Stimulated activated CD4-positive, alpha-beta T cell treated with anti-CD3 and anti-CD28 coated beads, TNF-alpha, amount 100 ng/mL, for 4 hours (primary cell): ENCODE measurements around the gene RAB4B.
"Not testable (repeated sequence)": the region's sequence is repeated elsewhere in the genome, so short reads cannot be mapped to it uniquely, and the experiment has no call there.

Experiments
- DNase-seq, 3 experiments: peaks; one replicate each; pipeline ENCODE4 v3.0.0-alpha.2; 2020; ENCODE audit warnings: low read depth in 3 of 3

The RAB4B gene

DNA sequence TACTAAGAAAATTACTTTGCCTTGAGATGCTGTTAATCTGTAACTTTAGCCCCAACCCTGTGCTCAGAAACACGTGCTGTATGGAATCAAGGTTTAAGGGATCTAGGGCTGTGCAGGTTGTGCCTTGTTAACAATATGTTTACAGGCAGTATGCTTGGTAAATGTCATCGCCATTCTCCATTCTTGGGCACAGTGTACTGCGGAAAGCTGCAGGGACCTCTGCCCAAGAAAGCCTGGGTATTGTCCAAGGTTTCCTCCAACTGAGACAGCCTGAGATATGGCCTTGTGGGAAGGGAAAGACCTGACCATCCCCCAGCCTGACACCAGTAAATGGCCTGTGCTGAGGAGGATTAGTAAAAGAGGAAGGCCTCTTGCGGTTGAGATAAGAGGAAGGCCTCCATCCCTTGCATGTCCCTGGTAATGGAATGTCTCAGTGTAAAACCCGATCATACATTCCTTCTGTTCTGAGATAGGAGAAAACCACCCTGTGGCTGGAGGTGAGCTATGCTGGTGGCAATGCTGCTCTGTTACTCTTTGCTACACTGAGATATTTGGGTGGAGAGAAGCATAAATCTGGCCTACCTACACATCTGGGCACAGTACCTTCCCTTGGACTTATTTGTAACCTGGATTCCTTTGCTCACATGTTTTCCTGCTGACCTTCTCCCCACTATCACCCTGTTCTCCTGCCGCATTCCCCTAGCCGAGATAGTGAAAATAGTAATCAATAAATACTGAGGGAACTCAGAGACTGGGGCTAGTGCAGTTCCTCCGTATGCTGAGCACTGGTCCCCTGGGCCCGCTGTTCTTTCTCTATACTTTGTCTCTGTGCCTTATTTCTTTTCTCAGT is 44.9 kb downstream of the RAB4B start:
- DNase-seq, result not testable (repeated sequence)

DNA sequence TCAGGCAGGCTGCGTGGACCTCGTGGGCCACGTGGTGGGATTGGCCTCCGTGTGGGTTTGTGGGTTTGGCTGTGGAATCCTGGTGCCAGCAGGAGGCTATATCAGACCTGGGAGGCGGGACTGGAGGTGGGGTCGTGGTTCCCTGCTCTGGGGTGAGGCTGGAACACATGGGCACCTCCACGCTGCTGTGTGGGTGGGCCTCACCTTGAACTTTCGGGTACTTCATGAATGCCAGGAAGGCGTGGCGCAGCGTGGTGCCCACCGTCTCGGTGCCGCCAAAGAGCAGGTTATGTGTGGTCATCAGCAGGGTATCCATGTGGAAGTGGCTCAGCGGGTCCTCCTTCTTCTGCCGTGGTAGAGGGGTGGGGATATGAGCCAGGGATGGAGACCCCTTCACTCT is 46.9 kb downstream of the RAB4B start:
- not testable (repeated sequence) for DNase-seq

DNA sequence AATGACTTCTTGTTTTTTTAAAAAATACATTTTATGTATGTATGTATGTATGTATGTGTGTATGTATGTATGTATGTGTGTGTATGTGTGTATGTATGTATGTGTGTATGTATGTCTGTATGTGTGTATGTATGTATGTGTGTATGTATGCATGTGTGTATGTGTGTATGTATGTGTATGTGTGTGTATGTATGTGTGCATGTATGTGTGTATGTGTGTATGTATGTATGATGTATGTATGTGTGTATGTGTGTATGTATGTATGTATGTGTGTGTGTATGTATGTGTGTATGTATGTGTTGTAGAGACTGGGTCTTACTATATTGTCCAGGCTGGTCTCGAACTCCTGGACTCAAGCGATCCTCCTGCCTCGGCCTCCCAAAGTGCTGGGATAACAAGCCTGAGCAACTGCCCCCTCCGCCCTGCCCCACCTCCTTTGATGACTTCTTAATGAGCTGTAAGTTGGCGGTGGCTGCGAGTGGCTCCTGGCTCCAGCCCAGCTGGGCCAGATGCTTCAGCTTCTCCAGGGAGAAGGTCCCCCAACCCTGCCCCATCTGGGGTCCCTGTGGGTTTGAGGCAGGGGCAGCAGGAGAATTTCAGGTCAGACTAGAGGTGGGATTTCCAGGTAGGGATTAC is 47.5 kb downstream of the RAB4B start:
- DNase-seq, result not testable (repeated sequence)

DNA sequence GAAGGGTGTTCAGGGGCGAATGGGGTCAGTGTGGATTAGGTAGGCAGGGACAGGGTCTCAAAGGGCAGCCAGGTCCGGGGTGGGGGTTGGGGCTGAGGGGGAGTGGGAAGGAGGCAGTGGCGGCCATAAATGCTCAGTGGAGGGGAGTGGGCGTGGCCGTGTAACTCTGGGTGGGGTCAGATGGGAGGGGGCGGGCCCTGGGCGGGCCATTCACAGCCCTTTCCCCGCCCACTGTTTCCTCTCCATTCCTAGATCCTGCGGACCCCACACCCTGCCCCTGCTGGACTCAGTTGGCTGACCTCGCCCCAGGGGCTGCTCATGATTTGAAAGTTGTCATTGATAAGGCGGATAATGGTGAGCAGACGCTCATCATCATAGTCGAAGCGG is 48.3 kb downstream of the RAB4B start:
- not testable (repeated sequence) for DNase-seq

DNA sequence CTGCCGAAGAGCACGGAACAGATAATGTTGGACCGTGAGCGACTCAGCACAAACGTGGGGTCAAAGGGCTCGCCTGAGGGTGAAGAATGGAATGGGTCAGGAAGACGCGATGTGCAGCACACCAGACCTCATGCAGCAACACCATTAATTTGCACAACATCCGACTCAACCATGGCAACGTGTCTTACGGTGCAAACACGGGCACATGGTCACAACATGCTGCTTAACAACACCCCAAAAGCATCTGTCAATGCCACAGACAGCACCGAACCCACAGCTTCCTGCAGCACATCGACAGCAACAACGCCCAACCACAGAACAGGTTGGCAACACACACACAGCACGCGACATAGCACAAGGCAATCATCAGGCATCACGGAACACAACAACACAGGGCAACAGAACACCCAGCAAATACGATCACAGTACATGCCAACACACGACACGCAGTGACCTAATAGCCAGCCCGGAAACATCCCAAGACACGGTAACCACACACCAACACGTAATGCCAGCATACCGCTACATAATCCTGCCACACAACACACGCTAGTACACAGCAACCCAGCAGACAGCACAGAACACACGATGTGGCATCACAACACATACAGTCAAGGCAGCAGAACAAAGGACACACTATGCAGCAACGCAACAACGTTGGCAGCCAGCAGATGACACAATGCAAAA is 48.8 kb downstream of the RAB4B start:
- not testable (repeated sequence) for DNase-seq

DNA sequence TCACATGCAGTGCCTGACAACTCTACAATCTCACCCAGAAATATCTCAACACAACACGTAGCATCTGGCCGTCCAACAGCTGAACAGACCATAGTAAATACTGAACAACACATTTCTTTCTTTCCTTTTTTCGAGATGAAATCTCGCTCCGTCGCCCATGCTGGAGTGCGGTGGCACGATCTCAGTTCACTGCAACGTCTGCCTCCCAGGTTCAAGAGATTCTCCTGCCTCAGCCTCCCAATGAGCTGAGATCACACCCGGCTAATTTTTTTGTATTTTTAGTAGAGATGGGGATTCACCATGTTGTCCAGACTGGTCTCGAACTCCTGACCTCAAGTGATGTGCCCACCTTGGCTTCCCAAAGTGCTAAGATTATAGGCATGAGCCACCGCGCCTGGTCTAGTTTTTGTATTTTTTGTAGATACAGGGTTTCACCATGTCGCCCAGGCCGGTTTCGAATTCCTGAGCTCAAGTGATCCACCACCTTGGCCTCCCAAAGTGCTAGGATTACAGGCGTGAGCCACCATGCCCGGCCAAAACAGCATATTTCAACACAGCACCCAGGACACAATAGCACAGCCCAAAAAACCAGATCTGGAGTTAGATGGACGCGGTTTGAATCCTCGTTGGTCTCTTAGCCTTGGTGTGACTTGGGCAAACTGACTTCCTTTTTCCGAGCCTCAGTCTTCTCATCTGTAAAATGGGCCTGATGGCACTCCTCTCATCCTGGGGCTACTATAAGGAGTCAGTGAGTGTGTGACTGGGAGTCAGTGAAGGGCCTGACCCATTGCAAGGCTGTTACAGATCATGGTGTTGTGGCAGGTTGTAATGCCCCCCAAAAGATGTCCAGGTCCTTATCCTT is 49.6 kb downstream of the RAB4B start:
- no peak for DNase-seq

DNA sequence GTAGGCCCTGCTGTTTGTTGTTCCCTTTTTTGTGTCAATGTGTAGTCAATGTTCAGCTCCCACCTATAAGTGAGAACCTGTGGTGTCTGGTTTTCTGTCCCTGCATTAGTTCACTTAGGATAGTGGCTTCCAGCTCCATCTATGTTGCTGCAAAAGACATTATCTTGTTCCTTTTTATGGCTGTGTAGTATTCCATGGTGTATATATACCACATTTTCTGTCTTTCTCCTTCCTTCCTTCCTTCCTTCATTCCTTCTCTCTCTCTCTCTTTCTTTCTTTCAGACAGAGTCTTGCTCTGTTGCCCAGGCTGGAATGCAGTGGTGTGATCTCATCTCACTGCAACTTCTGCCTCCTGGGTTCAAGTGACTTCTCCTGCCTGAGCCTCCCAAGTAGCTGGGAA is 51.2 kb downstream of the RAB4B start:
- no peak for DNase-seq

DNA sequence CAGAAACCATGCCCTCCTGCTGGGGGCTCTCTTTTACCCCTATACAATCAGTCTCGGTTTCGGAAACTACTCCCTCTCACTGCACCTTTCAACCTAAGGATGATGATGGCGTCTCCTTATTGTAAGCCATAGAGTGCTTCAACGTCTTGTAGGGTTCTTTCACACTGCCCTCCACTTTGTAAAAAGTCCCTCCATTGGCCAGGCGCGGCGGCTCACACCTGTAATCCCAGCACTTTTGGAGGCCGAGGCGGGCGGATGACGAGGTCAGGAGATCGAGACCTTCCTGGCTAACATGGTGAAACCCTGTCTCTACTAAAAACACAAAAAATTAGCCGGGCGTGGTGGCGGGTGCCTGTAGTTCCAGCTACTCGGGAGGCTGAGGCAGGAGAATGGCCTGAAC is 52.7 kb downstream of the RAB4B start:
- not testable (repeated sequence) for DNase-seq

DNA sequence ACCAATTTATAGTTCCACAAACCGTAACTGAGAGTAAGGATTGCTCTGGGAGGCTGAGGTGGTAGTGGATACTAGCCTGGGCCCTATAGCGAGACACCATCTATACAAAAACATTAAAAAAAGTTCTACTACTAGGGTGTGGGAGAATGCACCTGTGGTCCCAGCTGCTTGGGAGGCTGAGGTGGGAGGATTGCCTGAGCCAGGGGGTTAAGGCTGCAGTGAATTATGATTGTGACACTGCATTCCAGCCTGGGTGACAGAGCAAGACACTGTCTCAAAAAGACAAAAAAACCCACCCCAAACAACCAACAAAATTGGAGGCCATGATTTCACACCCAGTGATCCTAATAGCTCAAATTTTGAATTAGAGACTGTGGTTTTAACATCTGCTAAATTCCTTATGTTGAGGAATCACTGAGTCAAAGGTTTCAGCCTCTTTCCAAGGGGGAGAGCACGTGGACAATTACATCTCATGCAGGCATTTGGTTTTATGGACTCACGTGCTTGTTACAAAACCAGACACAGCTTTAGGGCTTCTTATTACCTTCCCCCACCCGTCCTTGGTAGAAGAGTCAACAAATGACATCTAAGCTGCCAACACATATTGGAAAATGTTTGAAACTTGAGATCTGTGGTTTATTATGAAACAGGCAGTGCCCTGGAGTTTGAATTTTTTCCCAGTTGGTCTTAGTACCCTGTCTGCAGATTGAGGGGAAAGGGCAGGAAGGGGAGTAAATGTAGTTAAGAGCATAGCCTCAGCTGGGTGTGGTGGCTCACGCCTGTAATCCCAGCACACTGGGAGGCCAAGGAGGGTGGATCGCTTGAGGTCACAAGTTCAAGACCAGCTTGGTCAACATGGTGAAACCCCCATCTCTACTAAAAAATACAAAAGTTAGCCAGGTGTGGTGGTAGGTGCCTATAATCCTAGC is 53.7 kb downstream of the RAB4B start:
- no peak for DNase-seq

DNA sequence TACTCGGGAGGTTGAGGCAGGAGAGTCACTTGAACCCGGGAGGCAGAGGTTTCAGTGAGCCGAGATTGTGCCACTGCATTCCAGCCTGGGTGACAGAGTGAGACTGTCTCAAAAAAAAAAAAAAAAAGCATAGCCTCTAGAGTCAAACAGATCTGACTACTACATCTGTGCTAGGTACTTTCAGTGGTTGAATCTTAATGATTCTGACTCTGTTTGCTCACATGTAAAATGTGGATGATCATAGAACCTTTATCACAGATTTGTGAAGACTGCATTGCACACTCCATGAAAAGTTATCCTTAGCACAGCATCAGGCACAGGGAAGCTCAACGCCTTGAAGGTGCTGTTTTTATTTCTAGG is 54.4 kb downstream of the RAB4B start:
- DNase-seq, result not testable (repeated sequence)

DNA sequence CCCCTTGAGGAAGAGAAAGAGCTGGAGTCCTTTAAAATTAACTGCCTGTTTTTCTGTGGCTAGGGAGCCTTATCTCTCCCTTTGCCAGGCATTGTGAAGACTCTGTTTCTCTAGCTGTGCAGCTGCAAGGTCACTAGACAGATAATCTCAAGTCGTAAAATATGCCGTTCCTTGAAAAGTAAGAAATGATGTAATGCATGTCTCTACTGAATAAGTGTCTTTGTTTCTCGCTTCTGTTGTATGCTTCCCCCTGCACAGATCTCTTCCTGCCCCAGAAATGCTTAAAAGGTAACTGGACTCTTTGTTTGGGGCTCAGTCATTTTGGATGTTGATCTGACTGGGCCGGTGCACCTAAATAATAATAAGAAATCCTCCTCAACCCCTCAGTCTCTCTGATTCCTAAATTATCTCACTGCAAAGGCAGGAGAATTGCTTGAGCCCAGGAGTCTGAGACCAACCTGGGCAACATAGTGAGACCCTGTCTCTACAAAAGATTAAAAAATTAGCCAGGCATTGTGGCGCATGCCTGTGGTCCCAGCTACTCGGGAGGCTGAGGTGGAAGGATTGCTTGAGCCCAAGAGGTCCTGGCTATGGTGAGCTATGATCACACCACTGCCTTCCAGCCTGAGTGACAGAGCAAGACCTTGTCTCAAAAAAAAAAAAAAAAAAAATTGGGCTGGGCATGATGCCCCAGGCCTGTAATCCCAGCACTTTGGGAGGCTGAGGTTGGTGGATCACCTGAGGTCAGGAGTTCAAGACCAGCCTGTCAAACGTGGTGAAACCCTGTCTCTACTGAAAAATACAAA is 55.9 kb downstream of the RAB4B start:
- DNase-seq, result not testable (repeated sequence)

DNA sequence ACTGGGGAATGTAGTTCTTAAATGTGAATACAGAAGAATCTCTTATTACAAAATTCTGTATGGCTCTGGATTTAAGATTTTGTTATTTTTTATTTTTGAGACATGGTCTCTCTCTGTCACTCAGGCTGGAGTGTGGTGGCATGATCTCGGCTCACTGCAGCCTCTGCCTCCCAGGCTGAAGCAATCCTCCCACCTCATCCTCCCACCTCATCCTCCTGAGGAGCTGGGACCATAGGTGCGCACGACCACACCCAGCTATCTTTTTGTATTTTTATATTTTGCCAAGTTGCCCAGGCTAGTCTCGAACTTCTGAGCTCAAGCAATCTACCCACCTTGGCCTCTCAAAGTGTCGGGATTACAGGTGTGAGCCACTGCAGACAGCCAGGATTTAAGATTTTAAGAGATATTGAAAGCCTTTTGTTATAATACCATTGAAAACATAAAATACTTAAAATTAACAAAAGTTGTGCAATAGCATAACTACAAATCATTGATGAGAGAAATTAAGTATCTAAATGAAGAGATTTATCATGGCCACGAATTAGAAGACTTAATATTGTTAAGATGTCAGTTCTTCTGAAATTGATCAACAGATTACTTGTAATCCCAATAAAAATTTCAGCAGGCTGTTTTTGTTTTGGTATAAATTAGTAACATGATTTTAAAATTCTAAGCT is 58.8 kb downstream of the RAB4B start:
- DNase-seq, result no peak

DNA sequence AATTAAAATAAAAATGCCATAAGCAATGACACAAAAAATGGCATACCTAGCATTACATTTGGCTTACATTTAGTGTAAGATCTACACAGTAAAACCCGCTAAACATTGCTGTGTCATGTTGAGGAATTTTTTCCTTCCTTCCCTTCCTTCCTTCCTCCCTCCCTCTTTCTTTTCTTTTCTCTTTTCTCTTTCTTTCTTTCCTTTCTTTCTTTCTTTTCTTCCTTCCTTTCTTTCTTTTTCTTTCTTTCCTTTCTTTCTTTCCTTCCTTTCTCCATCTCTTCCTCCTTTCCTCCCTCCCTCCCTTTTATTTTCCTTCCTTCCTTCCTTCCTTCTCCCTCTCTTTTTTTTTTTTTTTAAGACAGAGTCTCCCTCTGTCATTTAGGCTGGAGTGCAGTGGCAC is 60.4 kb downstream of the RAB4B start:
- DNase-seq, result not testable (repeated sequence)

DNA sequence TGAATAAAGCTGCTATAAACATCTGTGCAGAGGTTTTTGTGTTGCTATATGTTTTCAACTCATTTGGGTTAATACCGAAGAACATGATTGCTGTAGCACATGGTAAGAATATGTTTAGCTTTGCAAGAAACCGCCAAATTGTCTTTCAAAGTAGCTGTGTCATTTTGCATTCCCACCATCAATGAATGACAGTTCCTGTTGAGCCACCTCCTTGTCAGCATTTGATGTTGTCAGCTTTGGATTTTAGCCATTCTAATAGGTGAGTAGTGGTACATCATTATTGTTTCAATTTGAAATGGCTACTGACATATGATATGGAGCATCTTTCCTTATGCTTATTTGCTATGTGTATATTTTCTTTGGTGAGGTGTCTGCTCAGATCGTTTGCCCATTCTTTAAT is 64.0 kb downstream of the RAB4B start:
- DNase-seq, result not testable (repeated sequence)

DNA sequence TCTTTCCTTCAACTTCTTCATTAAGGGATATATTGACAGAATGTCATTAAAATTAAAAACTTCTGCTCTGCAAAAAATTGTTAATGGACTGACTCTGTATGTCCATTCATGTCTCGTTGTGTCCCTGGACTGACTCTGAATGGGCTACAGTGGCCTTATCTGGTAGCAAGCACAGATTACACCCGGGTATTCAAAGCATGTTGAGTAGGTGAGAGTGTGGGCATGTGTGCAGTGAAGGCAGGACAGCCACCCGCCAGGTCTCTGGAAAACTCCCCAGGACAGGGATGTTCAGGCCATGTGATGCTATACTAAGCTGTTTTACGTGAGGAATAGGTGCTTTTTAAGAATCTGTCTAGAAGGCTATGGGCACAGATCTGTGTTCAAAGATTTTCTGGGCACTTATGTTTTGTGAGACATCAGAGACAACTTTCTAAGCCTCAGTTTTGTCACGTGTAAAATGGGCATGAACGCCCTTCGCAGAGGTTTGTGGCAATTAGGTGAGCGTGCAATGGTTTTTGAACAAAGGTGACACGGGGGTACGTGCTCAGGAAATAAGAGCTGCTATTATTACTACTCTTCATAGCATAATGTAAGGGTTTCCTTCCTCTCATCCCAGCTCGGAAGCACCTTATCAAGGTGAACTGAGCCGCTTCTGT is 65.1 kb downstream of the RAB4B start:
- DNase-seq, result not testable (repeated sequence)

DNA sequence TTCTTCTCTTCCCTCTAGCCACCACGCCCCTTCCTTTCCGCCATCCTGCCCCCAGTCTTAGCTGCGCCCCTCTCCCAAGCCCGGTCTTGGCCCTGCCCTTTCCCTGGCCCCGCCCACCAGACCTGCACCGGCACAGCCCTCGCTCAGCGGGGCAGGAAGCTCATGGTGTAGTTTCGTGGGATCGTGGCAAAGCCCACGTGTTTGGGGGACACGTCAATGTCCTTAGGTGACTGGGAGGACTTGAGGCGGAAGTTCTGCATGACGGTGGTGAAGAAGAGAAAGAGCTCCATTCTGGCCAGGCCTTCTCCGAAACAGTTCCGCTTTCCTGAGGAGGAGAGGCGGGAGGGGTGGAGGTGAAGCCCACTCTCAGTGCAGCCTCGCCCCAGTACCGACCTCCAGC is 65.6 kb downstream of the RAB4B start:
- peak; percentile 40 to 69 (median 57) for DNase-seq
